Erythroblast (primary cell): Measurements from ENCODE around the gene NDUFA3.

Experiments used
- GATA1 ChIP-seq: IDR thresholded peaks from 2 replicates; pipeline ENCODE4 v1.6.1; 2011; ENCODE audit warnings: low read depth, mild to moderate bottlenecking, control low read depth, low read length, moderate library complexity
- POLR2A ChIP-seq: IDR thresholded peaks from 2 replicates; pipeline ENCODE4 v1.6.1; 2011; ENCODE audit warnings: mild to moderate bottlenecking, low read length

- TF ChIP-seq POLR2A (peak; percentile 86), GATA1 (no peak)
Observed at GRCh38 chr19:54102421-54103169, at the start of gene NDUFA3.
